ENCODE results near the gene MTX1. TPM values are rescaled to one million over a fixed set of nuclear protein-coding genes. Genes with fewer than 3 reads are reported as not detected.
"Not testable (repeated sequence)": the region's sequence is repeated elsewhere in the genome, so short reads cannot be mapped to it uniquely, and the experiment has no call there.

MTX1 gene
- total RNA-seq, 1 donor from 2014 or later, result 64.0 TPM

DNA sequence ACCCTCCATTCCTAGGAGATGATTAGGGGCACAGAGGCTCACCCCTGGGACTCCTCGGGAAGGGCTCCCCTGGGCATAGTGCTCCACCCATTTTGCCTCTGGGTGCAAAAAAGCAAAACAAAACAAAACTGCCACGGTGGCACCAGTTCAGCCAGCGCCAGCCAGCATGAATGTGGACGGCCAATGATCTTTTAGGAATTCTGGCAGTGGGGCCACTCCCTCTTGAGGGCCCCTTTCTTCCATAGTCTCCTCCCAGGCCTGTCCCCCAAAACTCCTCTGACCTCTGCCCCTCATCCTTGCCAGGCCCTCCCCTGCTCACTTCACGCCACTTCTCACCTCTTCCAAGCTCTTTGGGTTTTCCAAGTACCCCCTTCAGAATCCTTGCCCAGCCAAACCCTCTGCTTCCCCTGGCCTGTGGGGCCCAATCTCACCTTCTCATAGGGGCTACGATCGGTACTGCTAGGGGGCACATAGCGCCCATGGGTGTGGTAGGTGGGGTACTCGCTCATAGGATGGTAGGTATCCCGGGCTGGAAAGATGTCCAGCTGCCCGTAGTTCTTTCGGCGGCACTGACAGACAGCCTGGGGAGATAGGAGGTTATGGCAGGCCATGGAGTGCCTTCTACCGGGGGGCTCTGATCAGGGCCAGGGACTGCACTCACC is 21.6 kb upstream of the MTX1 start:
- H3K9me3 Mint-ChIP-seq, result no peaks in the 10 kb centered on the region
- no peak overlapping the region for H3K27ac Mint-ChIP-seq
- intact Hi-C loops (cut with micrococcal nuclease), result no loop called here
- peaks cover 6% of the 10 kb centered on the region for H3K36me3 Mint-ChIP-seq (ENCODE audit: low read depth)
- DNase-seq (ENCODE audit: low spot score), result no peak
- H3K4me1 Mint-ChIP-seq (ENCODE audit: low read depth), result peaks cover 5% of the 10 kb centered on the region
- no peak overlapping the region for H3K4me3 Mint-ChIP-seq (ENCODE audit: low read depth)
- H3K27me3 Mint-ChIP-seq (ENCODE audit: low read depth), result no peaks in the 10 kb centered on the region

DNA sequence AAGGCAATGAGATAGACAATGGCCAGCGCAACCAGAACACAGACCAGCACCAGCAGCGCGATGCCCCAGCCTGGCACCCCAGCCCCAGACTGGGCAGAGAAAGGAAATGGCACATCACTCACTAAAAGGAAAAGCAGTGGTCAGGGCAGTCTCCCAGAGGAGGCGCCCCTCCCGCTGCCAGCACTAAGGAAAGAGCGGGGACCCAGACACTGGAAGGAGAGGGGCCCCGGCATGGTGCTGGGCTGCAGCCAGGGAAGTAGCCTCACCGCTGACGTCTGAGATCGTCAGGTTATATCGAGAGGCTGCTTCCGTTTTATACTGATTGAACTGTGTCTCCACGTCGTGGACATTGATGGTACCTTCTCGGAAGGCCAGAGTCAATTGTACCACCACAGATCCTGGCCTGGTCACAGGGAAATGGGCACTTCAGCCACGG is 21.0 kb upstream of the MTX1 start:
- Mint-ChIP-seq H3K36me3 (ENCODE audit: low read depth) (peaks cover 7% of the 10 kb centered on the region), H3K9me3 (no peaks in the 10 kb centered on the region), H3K27me3 (ENCODE audit: low read depth) (no peaks in the 10 kb centered on the region), H3K4me3 (ENCODE audit: low read depth) (no peak overlapping the region), H3K4me1 (ENCODE audit: low read depth) (peaks cover 10% of the 10 kb centered on the region), H3K27ac (no peak overlapping the region)
- no peak for DNase-seq (ENCODE audit: low spot score)
- intact Hi-C loops (cut with micrococcal nuclease), result no loop called here

DNA sequence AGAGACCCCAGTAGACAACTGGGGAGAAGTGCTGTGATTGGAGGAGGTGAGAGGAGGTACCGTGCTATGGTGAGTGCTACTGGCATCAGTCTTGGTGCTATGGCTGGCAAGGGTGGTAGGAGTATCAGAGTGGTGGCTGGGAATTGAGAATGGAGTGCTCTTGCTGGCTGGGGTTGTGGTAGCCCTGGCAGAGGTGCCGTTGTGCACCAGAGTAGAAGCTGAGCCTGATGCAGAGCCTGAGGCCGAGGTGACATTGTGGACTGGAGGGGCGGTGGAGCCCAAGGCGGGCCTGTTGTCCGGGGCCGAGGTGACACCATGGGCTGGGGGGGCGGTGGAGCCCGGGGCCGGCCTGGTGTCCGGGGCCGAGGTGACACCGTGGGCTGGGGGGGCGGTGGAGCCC is 20.2 kb upstream of the MTX1 start:
- H3K4me1 Mint-ChIP-seq (ENCODE audit: low read depth), result peaks cover 15% of the 10 kb centered on the region
- intact Hi-C loops (cut with micrococcal nuclease), result no loop called here
- peak overlapping the region; percentile 56 for H3K27ac Mint-ChIP-seq
- no peaks in the 10 kb centered on the region for H3K9me3 Mint-ChIP-seq
- DNase-seq (ENCODE audit: low spot score), result no peak
- peaks cover 6% of the 10 kb centered on the region for H3K36me3 Mint-ChIP-seq (ENCODE audit: low read depth)
- H3K27me3 Mint-ChIP-seq (ENCODE audit: low read depth), result no peaks in the 10 kb centered on the region
- H3K4me3 Mint-ChIP-seq (ENCODE audit: low read depth), result no peak overlapping the region

DNA sequence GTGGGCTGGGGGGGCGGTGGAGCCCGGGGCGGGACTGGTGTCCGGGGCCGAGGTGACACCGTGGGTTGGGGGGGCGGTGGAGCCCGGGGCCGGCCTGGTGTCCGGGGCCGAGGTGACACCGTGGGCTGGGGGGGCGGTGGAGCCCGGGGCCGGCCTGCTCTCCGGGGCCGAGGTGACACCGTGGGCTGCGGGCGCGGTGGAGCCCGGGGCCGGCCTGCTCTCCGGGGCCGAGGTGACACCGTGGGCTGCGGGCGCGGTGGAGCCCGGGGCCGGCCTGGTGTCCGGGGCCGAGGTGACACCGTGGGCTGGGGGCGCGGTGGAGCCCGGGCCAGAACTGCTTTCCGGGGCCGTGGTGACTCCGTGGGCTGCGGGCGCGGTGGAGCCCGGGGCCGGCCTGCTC is 18.6 kb upstream of the MTX1 start:
- not testable (repeated sequence) for H3K4me3 Mint-ChIP-seq (ENCODE audit: low read depth); H3K27ac Mint-ChIP-seq; DNase-seq (ENCODE audit: low spot score); H3K36me3 Mint-ChIP-seq (ENCODE audit: low read depth); H3K27me3 Mint-ChIP-seq (ENCODE audit: low read depth); H3K9me3 Mint-ChIP-seq
- intact Hi-C loops (cut with micrococcal nuclease), result loop anchor here (5.0 kb wide), 4 partner anchors 37 to 188 kb away; partner anchors contain the start of genes RUSC1 and ZBTB7B
- H3K4me1 Mint-ChIP-seq (ENCODE audit: low read depth), result peaks cover 25% of the 10 kb centered on the region

DNA sequence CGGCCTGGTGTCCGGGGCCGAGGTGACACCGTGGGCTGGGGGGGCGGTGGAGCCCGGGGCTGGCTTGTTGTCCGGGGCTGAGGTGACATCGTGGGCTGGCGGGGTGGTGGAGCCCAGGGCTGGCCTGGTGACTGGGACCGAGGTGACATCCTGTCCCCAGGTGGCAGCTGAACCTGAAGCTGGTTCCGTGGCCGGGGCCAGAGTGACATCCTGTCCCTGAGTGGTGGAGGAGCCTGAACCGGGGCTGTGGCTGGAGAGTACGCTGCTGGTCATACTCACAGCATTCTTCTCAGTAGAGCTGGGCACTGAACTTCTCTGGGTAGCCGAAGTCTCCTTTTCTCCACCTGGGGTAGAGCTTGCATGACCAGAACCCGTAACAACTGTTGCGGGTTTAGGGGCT is 16.6 kb upstream of the MTX1 start:
- Mint-ChIP-seq H3K27me3 (ENCODE audit: low read depth) (no peaks in the 10 kb centered on the region), H3K4me1 (ENCODE audit: low read depth) (peaks cover 29% of the 10 kb centered on the region), H3K36me3 (ENCODE audit: low read depth) (peaks cover 3% of the 10 kb centered on the region), H3K9me3 (no peaks in the 10 kb centered on the region), H3K4me3 (ENCODE audit: low read depth) (peak overlapping the region; percentile 33), H3K27ac (peak overlapping the region; percentile 94)
- intact Hi-C loops (cut with micrococcal nuclease), result loop anchor here (2.0 to 5.0 kb wide), 5 partner anchors 15 to 190 kb away; partner anchors contain the start of genes RUSC1 and ZBTB7B
- no peak for DNase-seq (ENCODE audit: low spot score)

DNA sequence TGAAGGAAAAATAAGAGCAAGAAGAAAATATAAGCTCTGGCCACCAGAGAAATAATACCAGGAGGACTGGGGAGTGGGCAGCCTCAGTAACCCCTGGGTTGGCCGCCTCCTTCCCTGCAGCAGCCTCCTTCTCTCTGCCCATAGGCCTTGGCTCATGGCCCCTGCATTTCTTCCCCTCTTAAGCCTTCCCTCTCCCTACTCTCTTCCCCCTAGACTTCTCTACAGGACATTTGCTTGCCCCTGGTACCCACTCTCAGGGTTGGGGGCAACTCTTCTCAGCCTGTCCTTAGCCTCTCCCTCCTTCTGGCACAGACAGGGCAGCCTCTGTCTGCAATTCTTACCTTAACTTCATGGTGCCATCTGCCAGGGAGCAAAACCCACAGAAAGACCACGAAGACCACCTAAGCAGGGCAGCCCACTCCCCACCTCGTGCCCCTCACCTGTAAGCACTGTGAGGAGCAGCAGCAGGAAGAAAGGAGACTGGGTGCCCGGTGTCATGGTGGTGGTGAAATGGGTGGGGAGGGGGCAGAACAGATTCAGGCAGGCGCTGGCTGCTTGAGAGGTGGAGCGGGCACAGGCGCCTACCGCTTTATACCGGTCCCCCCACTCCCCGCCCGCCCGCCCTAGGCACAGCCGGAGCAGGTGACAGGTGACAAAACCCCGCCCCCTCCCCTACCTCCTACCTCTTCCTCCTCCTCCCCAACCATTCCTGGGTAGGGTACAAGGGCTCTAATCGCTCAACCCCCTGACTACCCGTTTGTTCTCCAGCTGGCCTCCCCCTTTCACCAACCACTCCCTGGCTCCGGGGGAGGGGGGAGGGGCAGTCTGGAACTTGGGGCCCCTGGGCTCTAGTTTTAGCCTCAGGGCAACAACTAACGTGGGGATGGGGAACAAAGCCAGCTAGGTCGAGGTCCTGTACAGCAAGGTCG is 15.9 kb upstream of the MTX1 start:
- H3K4me1 Mint-ChIP-seq (ENCODE audit: low read depth), result peaks cover 29% of the 10 kb centered on the region
- peak overlapping the region; percentile 97 for H3K27ac Mint-ChIP-seq
- no peaks in the 10 kb centered on the region for H3K9me3 Mint-ChIP-seq
- intact Hi-C loops (cut with micrococcal nuclease), result loop anchor here (2.0 to 5.0 kb wide), 5 partner anchors 16 to 190 kb away; partner anchors contain the start of genes RUSC1 and ZBTB7B
- DNase-seq (ENCODE audit: low spot score), result no peak
- peaks cover 3% of the 10 kb centered on the region for H3K36me3 Mint-ChIP-seq (ENCODE audit: low read depth)
- H3K27me3 Mint-ChIP-seq (ENCODE audit: low read depth), result no peaks in the 10 kb centered on the region
- H3K4me3 Mint-ChIP-seq (ENCODE audit: low read depth), result peak overlapping the region; percentile 91

DNA sequence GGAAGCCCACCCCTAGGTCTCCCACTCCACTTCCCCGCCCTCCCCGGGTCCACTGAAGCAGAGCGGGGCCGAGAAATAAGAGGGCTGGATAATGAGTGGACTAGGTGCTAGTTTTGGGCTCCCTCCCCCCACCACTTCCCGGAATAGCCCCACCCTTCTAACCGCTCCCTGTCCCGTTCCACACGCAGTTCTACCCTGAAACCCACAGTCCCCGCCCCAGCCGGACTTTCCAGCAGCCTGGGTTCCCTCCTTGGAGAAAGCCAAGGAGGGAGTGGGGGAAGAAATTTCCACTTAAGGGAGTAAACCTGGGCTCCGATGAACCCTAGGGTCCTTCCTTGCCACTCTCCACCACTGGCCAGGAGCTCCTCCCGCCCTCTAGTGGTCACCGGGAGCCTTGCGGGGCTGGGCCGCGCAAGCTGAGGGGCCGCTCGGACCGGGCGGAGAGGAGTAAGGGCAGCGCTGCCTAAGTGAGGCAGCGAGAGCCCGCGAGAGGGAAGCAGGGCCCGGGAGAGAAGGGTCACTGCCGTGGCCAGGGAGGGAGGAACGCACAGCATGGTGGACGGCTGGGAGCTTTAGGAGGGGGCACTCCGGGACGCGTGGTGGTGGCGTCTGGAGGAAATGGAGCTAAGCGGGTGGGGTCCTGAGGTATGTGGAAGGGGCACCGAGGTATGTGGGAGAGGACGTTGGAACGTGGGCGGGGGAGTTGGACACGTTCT is 15.1 kb upstream of the MTX1 start:
- H3K27me3 Mint-ChIP-seq (ENCODE audit: low read depth), result no peaks in the 10 kb centered on the region
- peak overlapping the region; percentile 97 for H3K27ac Mint-ChIP-seq
- no peaks in the 10 kb centered on the region for H3K9me3 Mint-ChIP-seq
- DNase-seq (ENCODE audit: low spot score), result peak; percentile 71
- intact Hi-C loops (cut with micrococcal nuclease), result loop anchor here (2.0 to 5.0 kb wide), 5 partner anchors 17 to 191 kb away; partner anchors contain the start of genes RUSC1 and ZBTB7B
- H3K4me3 Mint-ChIP-seq (ENCODE audit: low read depth), result peak overlapping the region; percentile 91
- H3K4me1 Mint-ChIP-seq (ENCODE audit: low read depth), result peaks cover 25% of the 10 kb centered on the region
- H3K36me3 Mint-ChIP-seq (ENCODE audit: low read depth), result peaks cover 7% of the 10 kb centered on the region

DNA sequence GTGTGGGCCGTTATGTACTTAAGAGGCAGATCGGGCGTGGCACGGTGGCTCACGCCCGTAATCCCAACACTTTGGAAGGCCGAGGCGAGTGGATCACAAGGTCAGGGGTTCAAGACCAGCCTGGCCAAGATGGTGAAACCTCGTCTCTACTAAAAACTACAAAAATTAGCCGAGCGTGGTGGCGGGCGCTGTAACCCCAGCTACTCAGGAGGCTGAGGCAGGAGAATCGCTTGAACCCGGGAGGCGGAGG is 14.6 kb upstream of the MTX1 start:
- Mint-ChIP-seq H3K4me3 (ENCODE audit: low read depth) (peak overlapping the region; percentile 91), H3K4me1 (ENCODE audit: low read depth) (peaks cover 25% of the 10 kb centered on the region), H3K27ac (peak overlapping the region; percentile 97)
- DNase-seq (ENCODE audit: low spot score); H3K9me3 Mint-ChIP-seq; H3K36me3 Mint-ChIP-seq (ENCODE audit: low read depth); H3K27me3 Mint-ChIP-seq (ENCODE audit: low read depth): not testable (repeated sequence)
- intact Hi-C loops (cut with micrococcal nuclease), result loop anchor here (2.0 to 5.0 kb wide), 7 partner anchors 15 to 219 kb away; partner anchors contain the start of genes CKS1B, MTX1, RUSC1 and ZBTB7B

DNA sequence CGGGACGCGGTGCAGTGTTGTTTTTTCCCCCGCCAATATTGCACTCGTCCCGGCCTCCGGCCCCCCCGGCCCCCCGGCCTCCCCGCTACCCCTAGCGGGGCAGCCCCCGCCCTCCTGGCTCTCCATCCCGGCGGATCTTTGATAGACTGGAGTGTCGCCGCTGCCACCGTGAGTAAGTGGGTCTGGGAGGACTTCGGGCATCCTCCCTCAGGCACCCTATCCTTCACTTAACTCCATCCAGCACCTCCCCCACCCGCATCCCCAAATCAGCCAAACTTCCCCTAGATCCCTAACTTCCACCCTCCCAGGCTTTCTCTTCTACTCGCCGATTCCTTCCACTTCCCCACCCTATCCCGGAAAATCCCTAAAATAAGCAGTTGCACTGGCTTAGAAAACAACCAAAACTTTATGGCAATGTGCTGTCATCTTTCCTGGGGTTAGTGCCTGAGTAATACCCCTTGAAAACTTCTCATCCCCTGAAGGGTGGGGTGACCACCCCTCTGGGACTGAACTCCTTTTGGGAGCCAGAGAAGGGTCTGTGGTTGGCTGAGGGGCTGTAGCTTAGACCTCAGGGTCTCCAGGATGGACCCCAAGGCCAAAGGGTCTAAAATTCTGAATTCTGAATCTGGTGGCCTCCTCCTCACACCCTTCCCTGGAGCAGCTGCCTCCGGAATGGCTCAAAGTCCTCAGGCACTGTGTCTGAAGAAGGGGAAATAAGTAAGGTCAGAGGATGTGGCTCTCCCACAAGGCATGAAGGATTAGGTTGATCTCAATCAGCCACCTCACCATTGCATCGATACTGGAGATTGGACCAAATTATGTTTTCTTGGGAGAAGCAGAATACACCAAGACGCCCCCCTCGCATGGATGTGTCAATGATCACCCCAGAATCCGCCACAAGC is 13.0 kb upstream of the MTX1 start:
- DNase-seq (ENCODE audit: low spot score), result no peak
- Mint-ChIP-seq H3K27ac (peak overlapping the region; percentile 53), H3K9me3 (no peaks in the 10 kb centered on the region), H3K4me1 (ENCODE audit: low read depth) (peaks cover 25% of the 10 kb centered on the region), H3K27me3 (ENCODE audit: low read depth) (no peaks in the 10 kb centered on the region), H3K36me3 (ENCODE audit: low read depth) (peaks cover 7% of the 10 kb centered on the region), H3K4me3 (ENCODE audit: low read depth) (peak overlapping the region; percentile 83)
- intact Hi-C loops (cut with micrococcal nuclease), result loop anchor here (2.0 kb wide), 2 partner anchors 13 to 221 kb away; partner anchors contain the start of genes CKS1B and MTX1

DNA sequence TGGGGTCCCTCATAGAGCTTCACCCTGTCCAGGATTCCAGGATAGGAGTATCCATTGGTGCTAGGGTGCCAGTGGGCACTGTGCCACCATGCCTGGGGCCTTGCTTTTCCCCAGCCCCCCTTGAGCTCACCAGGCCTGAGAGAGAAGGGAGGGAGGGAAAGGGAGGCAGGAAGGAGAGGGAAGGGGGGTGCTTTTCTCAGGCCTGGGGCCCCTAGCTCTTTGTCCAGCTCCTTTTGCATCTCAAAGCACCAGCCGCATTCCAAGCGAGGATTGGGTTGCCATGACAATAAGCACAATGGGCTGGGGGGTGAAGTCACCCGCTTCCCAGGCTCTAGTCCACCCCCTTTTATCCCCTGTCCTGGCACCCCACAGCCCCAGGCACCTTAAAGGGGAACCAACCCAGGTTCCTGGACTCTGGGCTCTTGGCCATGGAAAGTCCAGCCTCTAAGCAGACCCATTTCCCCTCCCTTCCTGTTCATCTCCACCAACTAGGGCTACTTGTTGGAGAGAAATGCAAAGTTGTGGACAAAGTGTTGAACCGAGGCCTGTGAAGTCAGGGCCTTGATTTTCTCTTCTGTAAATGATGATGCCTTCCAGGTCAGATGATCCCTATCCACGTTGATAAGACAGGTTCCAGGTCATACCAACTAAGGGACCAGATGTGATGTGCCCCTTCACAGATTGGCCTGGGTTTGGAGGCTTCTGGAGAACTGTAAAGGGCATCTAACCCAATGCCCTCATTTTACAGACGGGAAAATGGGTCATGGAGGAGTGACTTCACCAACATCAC is 12.2 kb upstream of the MTX1 start:
- intact Hi-C loops (cut with micrococcal nuclease), result no loop called here
- H3K4me3 Mint-ChIP-seq (ENCODE audit: low read depth), result peak overlapping the region; percentile 22
- no peak for DNase-seq (ENCODE audit: low spot score)

DNA sequence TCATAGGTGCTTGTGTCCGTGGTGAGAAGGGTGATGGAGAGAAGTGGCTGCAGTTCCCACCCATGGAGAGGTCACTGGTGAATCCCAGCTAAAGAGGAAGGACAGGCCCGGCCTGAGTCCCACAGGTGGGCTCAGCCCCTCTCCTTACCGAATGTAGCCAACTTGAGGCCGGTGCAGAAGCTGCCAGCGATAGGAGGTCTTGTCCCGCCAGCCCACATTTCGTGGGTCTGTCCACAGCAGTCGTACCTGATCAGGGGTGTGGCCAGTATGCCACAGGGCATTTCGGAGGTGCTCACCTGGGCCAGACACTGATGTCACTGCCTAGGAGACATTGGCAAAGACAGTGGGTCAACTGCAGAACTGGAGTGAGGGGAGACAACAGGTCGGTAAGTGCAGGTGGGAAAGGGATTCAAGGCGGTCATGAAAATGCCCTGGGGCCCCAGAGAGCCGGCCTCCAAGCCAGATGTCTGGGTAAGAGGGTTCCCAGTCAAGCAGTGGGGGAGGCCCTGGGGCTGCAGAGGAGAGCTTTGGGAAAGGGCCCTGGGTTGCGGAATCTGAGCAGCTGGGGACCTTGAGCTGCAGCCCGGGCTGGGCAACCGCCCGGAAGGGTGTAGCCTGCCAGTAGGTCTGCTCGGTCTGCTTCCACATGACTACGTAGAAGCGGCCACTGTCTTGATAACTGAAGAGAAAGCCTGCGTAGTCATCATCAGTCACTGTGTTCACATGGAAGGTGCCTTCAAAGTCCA is 11.4 kb upstream of the MTX1 start:
- DNase-seq (ENCODE audit: low spot score), result no peak
- peaks cover 23% of the 10 kb centered on the region for H3K4me1 Mint-ChIP-seq (ENCODE audit: low read depth)

More for the DNA sequence above, 12.2 kb upstream of the MTX1 start:
- H3K4me1 Mint-ChIP-seq (ENCODE audit: low read depth), result peaks cover 25% of the 10 kb centered on the region
- no peaks in the 10 kb centered on the region for H3K9me3 Mint-ChIP-seq
- no peaks in the 10 kb centered on the region for H3K27me3 Mint-ChIP-seq (ENCODE audit: low read depth)
- peaks cover 7% of the 10 kb centered on the region for H3K36me3 Mint-ChIP-seq (ENCODE audit: low read depth)
- no peak overlapping the region for H3K27ac Mint-ChIP-seq

More for the DNA sequence above, 11.4 kb upstream of the MTX1 start:
- H3K9me3 Mint-ChIP-seq, result no peaks in the 10 kb centered on the region
- no peak overlapping the region for H3K27ac Mint-ChIP-seq
- peaks cover 7% of the 10 kb centered on the region for H3K36me3 Mint-ChIP-seq (ENCODE audit: low read depth)
- no peak overlapping the region for H3K4me3 Mint-ChIP-seq (ENCODE audit: low read depth)
- intact Hi-C loops (cut with micrococcal nuclease), result no loop called here
- H3K27me3 Mint-ChIP-seq (ENCODE audit: low read depth), result no peaks in the 10 kb centered on the region

Data from activated T-helper 2 cell treated with anti-CD3 and anti-CD28 coated beads, Interferon-gamma antibody, Interleukin-2, Interleukin-4, amounts not matched to agents 10 μg/mL and 5 μg/mL and 100 μg/mL, durations not matched to agents 14 hours and 24 hours and 36 hours (primary cell).